Astrocyte of the hippocampus (primary cell): ENCODE measurements around the gene ABCF1.

Experiments used
- DNase-seq: peaks from one replicate; pipeline ENCODE4 v3.0.0; 2011; ENCODE audit warnings: low read depth, low spot score

The ABCF1 gene

GRCh38 chr6:30601436-30601814 lies 30.2 kb downstream of the ABCF1 start:
- DNase-seq: no peak

GRCh38 chr6:30601815-30602641 lies 30.8 kb downstream of the ABCF1 start:
- no peak for DNase-seq

DNA sequence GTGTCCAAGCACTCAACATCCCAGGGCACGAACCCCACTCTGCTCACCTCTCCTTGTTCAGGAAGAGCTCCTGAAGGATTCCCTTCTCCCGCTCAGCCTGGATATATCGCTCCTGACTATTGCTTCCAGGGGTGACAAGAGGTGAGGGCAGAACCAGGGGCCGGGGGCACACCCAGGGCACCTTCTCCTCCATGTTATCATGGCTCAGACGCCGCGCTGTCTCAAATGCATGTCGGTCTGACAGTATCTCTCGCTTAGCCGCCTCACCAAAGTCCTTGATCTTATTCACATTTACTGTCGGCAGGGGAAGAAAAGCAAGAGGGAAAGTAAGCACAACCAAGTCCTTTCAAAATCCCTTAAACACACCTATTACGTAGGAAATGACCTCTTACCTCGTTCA lies 32.7 kb downstream of the ABCF1 start:
- no peak for DNase-seq

- no peak for DNase-seq
These were observed 38.8 kb downstream of the ABCF1 start for GRCh38 chr6:30610065-30610464.

- no peak for DNase-seq
These were observed 40.1 kb downstream of the ABCF1 start for GRCh38 chr6:30611150-30611855.

GRCh38 chr6:30611856-30612194 lies 40.6 kb downstream of the ABCF1 start:
- no peak for DNase-seq

DNA sequence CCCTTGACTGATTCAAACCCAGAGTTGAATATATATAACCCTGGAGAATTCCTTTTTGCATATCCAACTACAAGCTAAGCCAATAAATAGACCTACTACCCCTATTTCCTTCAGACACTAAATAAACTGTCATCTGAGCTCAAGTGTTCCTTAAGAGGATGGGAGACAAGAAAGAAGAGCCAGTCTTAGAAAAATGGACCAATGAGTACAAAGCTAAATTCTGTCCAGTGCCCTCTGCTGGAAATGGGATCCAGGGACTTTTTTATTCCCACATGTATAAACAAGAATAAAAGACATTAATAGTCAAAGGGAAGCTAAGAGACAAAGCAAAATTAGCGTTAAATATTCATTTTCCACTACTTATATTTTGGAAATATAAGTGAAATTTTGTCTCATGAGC lies 41.0 kb downstream of the ABCF1 start:
- peak; percentile 50 for DNase-seq

- peak; percentile 90 for DNase-seq
These were observed 41.5 kb downstream of the ABCF1 start for GRCh38 chr6:30612687-30613248.

DNA sequence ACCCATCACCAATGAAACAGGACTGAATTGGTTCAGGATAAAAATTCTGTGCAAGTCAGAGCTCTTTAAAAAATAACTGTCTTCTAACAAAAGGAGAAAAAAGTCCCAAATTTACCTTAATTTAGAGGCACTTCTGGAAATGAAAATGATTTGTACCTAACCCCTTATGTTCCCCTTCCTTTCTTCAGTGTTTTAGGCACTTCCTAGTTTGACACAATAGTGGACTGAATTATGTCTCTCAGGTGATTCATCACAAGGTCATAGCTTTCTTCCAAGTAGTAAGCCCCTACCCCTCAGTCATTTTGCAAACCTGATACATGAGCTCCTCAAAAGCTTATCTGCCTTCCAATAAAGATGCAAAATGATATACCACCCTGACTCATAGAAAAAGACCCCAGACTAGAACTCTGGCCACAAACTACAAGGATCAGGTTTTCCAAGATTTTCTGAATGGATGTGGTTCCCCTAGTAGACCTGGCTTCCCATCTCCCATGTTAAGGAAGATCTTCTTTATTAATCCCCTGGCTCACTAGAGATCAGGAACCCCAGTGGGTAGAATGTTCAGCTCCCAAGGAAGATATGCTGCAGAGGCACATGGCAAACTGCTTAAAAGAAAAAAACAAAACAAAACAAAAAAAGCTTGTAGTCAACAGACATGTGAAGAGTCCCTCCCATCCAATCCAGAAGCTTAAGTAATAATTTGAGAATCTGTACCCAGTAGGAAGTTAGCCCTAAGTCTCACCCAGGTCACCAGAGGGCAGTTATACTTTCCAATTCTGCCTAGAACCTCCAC lies 42.2 kb downstream of the ABCF1 start:
- no peak for DNase-seq

DNA sequence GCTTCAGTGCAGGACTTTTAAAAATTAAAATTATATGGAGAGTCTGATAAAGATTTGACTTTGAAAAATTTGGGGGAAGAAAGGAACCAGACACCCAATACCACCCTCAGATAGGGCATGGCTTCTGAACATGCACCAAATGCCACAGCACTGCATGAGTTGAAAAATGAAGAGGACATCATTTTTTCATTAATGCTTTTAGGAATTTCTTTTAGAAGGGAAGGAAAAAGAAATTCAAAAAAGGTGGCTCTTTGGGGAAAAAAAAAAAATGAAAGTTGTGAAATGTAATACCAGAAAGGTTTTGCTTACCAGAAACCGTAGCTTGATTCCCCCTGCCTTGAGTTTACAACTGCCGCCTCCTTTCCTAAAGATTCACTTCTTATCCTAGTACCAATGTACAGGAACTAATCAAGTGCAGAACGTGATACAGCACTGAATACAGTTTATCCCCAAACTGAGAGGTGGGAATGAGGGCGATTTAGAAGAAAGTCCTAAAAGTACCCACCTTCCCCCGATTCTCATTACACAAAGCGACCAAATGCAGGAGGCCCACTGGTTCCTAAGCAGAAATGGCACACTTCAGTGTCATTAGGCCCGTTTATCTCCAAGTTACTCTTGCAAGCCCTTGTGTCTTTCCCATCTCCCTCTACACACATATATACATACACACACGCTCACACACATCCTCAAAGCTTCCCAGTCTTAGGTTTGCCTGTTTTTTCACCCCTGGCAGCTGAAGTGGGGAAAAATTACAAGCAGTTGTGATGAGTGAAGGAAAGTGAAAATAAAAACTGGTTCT lies 43.0 kb downstream of the ABCF1 start:
- no peak for DNase-seq

GRCh38 chr6:30614843-30615218 lies 43.6 kb downstream of the ABCF1 start:
- peak; percentile 97 for DNase-seq

- peak; percentile 88 for DNase-seq
These were observed 44.1 kb downstream of the ABCF1 start for GRCh38 chr6:30615219-30615957.

GRCh38 chr6:30615958-30616810 lies 44.9 kb downstream of the ABCF1 start:
- no peak for DNase-seq

GRCh38 chr6:30616811-30617564 lies 45.7 kb downstream of the ABCF1 start, which contains the start of gene PPP1R10:
TSS of gene PPP1R10 (minus strand) at chr6:30617243. CDS start at chr6:30609944, 7,299 bp downstream.
- DNase-seq: peak; percentile 100

DNA sequence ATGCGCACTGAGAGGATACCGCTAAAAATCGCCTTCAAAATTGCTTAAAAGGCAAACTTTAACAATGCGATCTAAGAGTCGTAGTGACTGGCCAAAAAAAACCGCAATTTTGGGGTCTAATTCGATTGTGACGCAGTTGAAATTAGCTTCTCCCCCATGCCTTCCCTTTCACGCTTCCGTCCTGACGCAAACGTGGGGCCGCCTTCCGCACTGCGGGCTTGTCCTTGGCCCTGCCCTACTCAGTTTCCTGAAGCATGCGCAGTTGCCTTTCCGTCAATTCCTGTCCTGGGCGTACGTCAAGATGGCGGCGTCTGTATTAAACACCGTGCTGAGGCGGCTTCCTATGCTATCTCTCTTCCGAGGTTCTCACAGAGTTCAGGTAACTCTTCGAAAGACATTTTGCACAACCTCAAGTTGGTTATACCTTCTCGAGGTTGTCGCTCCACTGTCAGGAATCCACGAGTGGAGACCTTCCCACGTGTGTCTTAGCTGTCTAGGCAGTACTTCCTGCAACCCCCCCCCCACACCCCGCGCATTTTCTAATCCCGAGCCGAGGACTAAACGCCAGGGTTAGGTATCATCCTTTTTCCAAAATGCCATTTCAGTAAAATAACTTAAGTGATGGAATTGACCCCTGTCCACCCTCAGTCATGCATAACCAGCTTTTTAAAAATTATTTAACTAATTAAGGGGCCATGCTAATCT lies 46.5 kb downstream of the ABCF1 start, which contains the start of gene MRPS18B:
TSS of gene MRPS18B (plus strand) at position 276 of the 705 bp plus-strand sequence. CDS start at position 302, 26 bp downstream.
- peak; percentile 99 for DNase-seq

- DNase-seq: no peak
These were observed 47.1 kb downstream of the ABCF1 start for GRCh38 chr6:30618270-30618797.

DNA sequence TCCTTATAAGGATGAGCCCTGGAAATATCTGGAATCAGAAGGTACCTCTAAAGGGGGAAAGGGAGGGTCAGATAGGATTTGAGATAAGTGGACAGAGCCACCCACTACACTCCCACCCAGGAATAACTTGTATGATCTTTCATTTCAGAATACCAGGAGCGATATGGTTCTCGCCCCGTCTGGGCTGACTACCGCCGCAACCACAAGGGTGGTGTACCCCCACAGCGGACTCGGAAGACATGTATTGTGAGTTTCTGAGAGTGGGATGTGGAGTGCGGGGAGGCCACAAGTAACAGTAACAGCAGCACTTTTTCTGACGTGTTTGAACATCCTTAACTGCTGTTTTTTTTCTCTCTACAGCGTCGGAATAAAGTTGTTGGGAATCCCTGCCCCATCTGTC lies 48.3 kb downstream of the ABCF1 start:
- DNase-seq: no peak

DNA sequence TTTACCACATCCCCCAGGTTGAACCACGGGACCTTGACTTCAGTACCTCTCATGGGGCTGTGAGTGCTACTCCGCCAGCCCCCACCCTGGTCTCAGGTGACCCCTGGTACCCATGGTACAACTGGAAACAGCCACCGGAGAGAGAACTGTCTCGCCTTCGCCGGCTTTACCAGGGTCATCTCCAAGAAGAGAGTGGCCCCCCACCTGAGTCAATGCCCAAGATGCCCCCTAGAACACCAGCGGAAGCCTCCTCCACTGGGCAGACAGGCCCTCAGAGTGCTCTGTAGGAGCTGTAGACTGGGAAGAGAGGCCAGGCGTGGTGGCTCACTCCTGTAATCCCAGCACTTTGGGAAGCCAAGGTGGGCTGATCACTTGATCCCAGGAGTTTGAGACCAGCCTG lies 54.3 kb downstream of the ABCF1 start:
- DNase-seq: no peak
